Measurements from ENCODE around the gene NCF2.

The NCF2 gene

GRCh38 chr1:183586455-183586854 is 3.8 kb downstream of the NCF2 start:
- DNase-seq (ENCODE audit: low read depth in 2 of 2, low spot score in 1 of 2), result no peak

- no peak for DNase-seq (ENCODE audit: low read depth in 2 of 2, low spot score in 1 of 2)
Measured at GRCh38 chr1:183585038-183585437, 5.2 kb downstream of the NCF2 start.

- no peak for DNase-seq (ENCODE audit: low read depth in 2 of 2, low spot score in 1 of 2)
Measured at GRCh38 chr1:183584147-183584546, 6.1 kb downstream of the NCF2 start.

- DNase-seq (ENCODE audit: low read depth in 2 of 2, low spot score in 1 of 2), result no peak
Measured at GRCh38 chr1:183583466-183583865, 6.8 kb downstream of the NCF2 start.

GRCh38 chr1:183582021-183582713 is 8.1 kb downstream of the NCF2 start:
- no peak for DNase-seq (ENCODE audit: low read depth in 2 of 2, low spot score in 1 of 2)

- no peak for DNase-seq (ENCODE audit: low read depth in 2 of 2, low spot score in 1 of 2)
Measured at GRCh38 chr1:183580281-183580682, 10.0 kb downstream of the NCF2 start.

- no peak for DNase-seq (ENCODE audit: low read depth in 2 of 2, low spot score in 1 of 2)
Measured at GRCh38 chr1:183578856-183579255, 11.4 kb downstream of the NCF2 start.

- no peak for DNase-seq (ENCODE audit: low read depth in 2 of 2, low spot score in 1 of 2)
Measured at GRCh38 chr1:183577897-183578465, 12.3 kb downstream of the NCF2 start.

GRCh38 chr1:183576537-183576936 is 13.7 kb downstream of the NCF2 start:
- no peak for DNase-seq (ENCODE audit: low read depth in 2 of 2, low spot score in 1 of 2)

- DNase-seq (ENCODE audit: low read depth in 2 of 2, low spot score in 1 of 2), result no peak
Measured at GRCh38 chr1:183575606-183576005, 14.7 kb downstream of the NCF2 start.

- no peak for DNase-seq (ENCODE audit: low read depth in 2 of 2, low spot score in 1 of 2)
Measured at GRCh38 chr1:183572721-183573120, 17.5 kb downstream of the NCF2 start.

- no peak for DNase-seq (ENCODE audit: low read depth in 2 of 2, low spot score in 1 of 2)
Measured at GRCh38 chr1:183571678-183572268, 18.5 kb downstream of the NCF2 start.

GRCh38 chr1:183570451-183570850 is 19.8 kb downstream of the NCF2 start:
- no peak for DNase-seq (ENCODE audit: low read depth in 2 of 2, low spot score in 1 of 2)

GRCh38 chr1:183569801-183570200 is 20.5 kb downstream of the NCF2 start:
- no peak for DNase-seq (ENCODE audit: low read depth in 2 of 2, low spot score in 1 of 2)

GRCh38 chr1:183569141-183569540 is 21.1 kb downstream of the NCF2 start:
- DNase-seq (ENCODE audit: low read depth in 2 of 2, low spot score in 1 of 2), result no peak

- no peak for DNase-seq (ENCODE audit: low read depth in 2 of 2, low spot score in 1 of 2)
Measured at GRCh38 chr1:183568176-183569021, 21.9 kb downstream of the NCF2 start.

- DNase-seq (ENCODE audit: low read depth in 2 of 2, low spot score in 1 of 2), result no peak
Measured at GRCh38 chr1:183567584-183567983, 22.7 kb downstream of the NCF2 start.

- no peak for DNase-seq (ENCODE audit: low read depth in 2 of 2, low spot score in 1 of 2)
Measured at GRCh38 chr1:183566026-183566425, 24.2 kb downstream of the NCF2 start.

- no peak for DNase-seq (ENCODE audit: low read depth in 2 of 2, low spot score in 1 of 2)
Measured at GRCh38 chr1:183565261-183565660, 25.0 kb downstream of the NCF2 start.

GRCh38 chr1:183562701-183563100 is 27.6 kb downstream of the NCF2 start:
- no peak for DNase-seq (ENCODE audit: low read depth in 2 of 2, low spot score in 1 of 2)

GRCh38 chr1:183559061-183559460 is 31.2 kb downstream of the NCF2 start:
- no peak for DNase-seq (ENCODE audit: low read depth in 2 of 2, low spot score in 1 of 2)

- no peak for DNase-seq (ENCODE audit: low read depth in 2 of 2, low spot score in 1 of 2)
Measured at GRCh38 chr1:183554577-183554976, 35.7 kb downstream of the NCF2 start.
